Measurements from ENCODE around the gene CTXND2. TPM values are rescaled to one million over a fixed set of nuclear protein-coding genes. Genes with fewer than 3 reads are reported as not detected.
"Not testable (repeated sequence)": the region's sequence is repeated elsewhere in the genome, so short reads cannot be mapped to it uniquely, and the experiment has no call there.

The CTXND2 gene
- total and polyA plus RNA-seq, 9 of the 15 experiments (the other 6 are each of a cell fraction or from before 2014, with no cell fraction given), result not detected

DNA sequence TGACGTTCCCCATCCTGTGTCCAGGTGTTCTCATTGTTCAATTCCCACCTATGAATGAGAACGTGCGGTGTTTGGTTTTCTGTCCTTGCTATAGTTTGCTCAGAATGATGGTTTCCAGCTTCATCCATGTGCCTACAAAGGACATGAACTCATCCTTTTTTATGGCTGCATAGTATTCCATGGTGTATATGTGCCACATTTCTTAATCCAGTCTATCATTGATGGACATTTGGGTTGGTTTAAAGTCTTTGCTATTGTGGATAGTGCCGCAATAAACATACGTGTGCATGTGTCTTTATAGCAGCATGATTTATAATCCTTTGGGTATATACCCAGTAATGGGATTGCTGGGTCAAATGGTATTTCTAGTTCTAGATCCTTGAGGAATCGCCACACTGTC is 41.8 kb downstream of the CTXND2 start:
- peaks cover 16% of the 10 kb centered on the region for H3K79me2 ChIP-seq (ENCODE audit: control insufficient read depth, insufficient read depth, low read length)
- not testable (repeated sequence) for FAIRE-seq

DNA sequence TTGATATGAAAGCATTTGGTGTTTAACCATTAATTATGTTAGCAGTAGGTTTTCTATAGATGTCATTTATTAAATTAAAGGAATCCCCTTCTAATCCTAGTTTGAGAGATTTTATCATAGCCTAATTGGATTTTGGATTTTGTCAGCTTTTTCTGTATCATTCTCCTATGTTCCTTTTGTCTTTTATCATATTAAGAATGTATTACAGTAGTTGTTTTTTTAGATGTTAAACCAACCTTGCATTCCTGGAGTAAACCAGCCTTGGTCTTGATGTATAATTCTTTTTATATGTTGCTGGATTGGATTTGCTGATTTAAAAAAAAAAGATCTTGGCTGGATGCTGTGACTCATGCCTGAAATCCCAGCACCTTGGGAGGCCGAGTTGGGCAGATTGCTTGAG is 44.8 kb downstream of the CTXND2 start:
- CTCF ChIA-PET (ENCODE audit: low intra/inter-chr PET ratio), result interaction anchor here (0.6 to 0.7 kb wide), 2 partner anchors 9 to 23 kb away, joined by 4 read pairs; no protein-coding TSS in a partner anchor
- peaks cover 0 to 4% of the 10 kb centered on the region in 2 experiments; a peak in 1 of 5 replicates for H3K4me1 ChIP-seq (replicated peaks in 1 of 2; ENCODE audit: control insufficient read depth in 2 of 2, insufficient read depth in 2 of 2, low read length in 2 of 2)
- no peak overlapping the region for H3K27ac ChIP-seq (ENCODE audit: extremely low read depth, low read depth, low read length)
- H3K4me3 ChIP-seq, result no peak overlapping the region
- POLR2A ChIA-PET, result no interaction called here
- DNase-seq (ENCODE audit: extremely low read depth in 1 of 4, low spot score in 3 of 4) (peak in 1 of 4 experiments; percentile 34), ATAC-seq (no peak), FAIRE-seq (no peak)
- H3K9me3 ChIP-seq (replicated peaks; ENCODE audit: control insufficient read depth, insufficient read depth, low read depth, low read length), result peaks cover 9% of the 10 kb centered on the region
- 100% methylated on average over 1 of the region's 1 CpG for WGBS (ENCODE audit: insufficient coverage, low coverage, missing lambda C conversion rate)
- no peaks in the 10 kb centered on the region for H4K20me1 ChIP-seq (replicated peaks; ENCODE audit: control insufficient read depth, insufficient read depth, low read length)
- H2AFZ ChIP-seq (ENCODE audit: low read depth, low read length), result no peak overlapping the region
- peaks cover 59% of the 10 kb centered on the region for H3K36me3 ChIP-seq (ENCODE audit: control insufficient read depth, insufficient read depth, low read length)
- no TSS peak for BruUV-seq (replicated peaks)
- no peaks in the 10 kb centered on the region for H3K9me1 ChIP-seq (ENCODE audit: control insufficient read depth, insufficient read depth, low read length)
- H3K79me2 ChIP-seq (ENCODE audit: control insufficient read depth, insufficient read depth, low read length), result peaks cover 11% of the 10 kb centered on the region
- in situ Hi-C loops (cut with MboI), result no loop called here
- H3K9ac ChIP-seq (ENCODE audit: insufficient read depth in 1 of 2, low read depth in 2 of 2, low read length in 2 of 2), result no peak overlapping the region
- H3K27me3 ChIP-seq (ENCODE audit: control insufficient read depth in 2 of 2, insufficient read depth in 2 of 2, low read length in 2 of 2), result no peaks in the 10 kb centered on the region
- intact Hi-C loops (cut with micrococcal nuclease), result no loop called here
- H3K4me2 ChIP-seq (ENCODE audit: insufficient read depth, low read length), result no peak overlapping the region
- TF ChIP-seq TRIM28 (IDR thresholded peaks at IDR 0.05), result peak; percentile 93
- TF ChIP-seq, protein P1, sequence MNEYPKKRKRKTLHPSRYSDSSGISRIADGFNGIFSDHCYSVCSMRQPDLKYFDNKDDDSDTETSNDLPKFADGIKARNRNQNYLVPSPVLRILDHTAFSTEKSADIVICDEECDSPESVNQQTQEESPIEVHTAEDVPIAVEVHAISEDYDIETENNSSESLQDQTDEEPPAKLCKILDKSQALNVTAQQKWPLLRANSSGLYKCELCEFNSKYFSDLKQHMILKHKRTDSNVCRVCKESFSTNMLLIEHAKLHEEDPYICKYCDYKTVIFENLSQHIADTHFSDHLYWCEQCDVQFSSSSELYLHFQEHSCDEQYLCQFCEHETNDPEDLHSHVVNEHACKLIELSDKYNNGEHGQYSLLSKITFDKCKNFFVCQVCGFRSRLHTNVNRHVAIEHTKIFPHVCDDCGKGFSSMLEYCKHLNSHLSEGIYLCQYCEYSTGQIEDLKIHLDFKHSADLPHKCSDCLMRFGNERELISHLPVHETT (CRISPR knock-in tag; conservative IDR thresholded peaks at IDR 0.05 in 1 of 2, IDR thresholded peaks at IDR 0.05 in 1 of 2), result no peak
- peak in 1 of 2 experiments; percentile 54; a peak in 1 of 4 replicates for TF ChIP-seq TRIM24 (IDR thresholded peaks at IDR 0.05)
- no peak for TF ChIP-seq GABPB2 (CRISPR knock-in tag; conservative IDR thresholded peaks at IDR 0.05)
- TF ChIP-seq RBM25 (IDR thresholded peaks at IDR 0.05; ENCODE audit: low read depth, low read length, severe bottlenecking), result peak; percentile 95
- TF ChIP-seq, protein P2, sequence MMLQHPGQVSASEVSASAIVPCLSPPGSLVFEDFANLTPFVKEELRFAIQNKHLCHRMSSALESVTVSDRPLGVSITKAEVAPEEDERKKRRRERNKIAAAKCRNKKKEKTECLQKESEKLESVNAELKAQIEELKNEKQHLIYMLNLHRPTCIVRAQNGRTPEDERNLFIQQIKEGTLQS (IDR thresholded peaks at IDR 0.05), result no peak
- TF ChIP-seq, protein P2 (CRISPR knock-in tag; conservative IDR thresholded peaks at IDR 0.05), result no peak
- TF ChIP-seq, protein P3, sequence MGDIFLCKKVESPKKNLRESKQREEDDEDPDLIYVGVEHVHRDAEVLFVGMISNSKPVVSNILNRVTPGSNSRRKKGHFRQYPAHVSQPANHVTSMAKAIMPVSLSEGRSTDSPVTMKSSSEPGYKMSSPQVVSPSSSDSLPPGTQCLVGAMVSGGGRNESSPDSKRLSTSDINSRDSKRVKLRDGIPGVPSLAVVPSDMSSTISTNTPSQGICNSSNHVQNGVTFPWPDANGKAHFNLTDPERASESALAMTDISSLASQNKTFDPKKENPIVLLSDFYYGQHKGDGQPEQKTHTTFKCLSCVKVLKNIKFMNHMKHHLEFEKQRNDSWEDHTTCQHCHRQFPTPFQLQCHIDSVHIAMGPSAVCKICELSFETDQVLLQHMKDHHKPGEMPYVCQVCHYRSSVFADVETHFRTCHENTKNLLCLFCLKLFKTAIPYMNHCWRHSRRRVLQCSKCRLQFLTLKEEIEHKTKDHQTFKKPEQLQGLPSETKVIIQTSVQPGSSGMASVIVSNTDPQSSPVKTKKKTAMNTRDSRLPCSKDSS (IDR thresholded peaks at IDR 0.05; ENCODE audit: low read depth, partially characterized antibody), result peak; percentile 76
- peak in 1 of 2 experiments; percentile 96; a peak in 2 of 3 replicates for TF ChIP-seq CBX3 (IDR thresholded peaks at IDR 0.05; ENCODE audit: borderline replicate concordance in 1 of 2, low read length in 2 of 2)
- no peak for TF ChIP-seq NRF1 (conservative IDR thresholded peaks at IDR 0.05 in 1 of 2, IDR thresholded peaks at IDR 0.05 in 1 of 2)
- TF ChIP-seq ZBTB7A (IDR thresholded peaks at IDR 0.05; ENCODE audit: borderline replicate concordance, control insufficient read depth, low read depth, low read length), result no peak

More for the DNA sequence above, 41.8 kb downstream of the CTXND2 start:
- BruUV-seq (replicated peaks); H3K4me2 ChIP-seq (ENCODE audit: insufficient read depth, low read length); H3K4me3 ChIP-seq; DNase-seq (ENCODE audit: extremely low read depth in 1 of 4, low spot score in 3 of 4); H3K27ac ChIP-seq (ENCODE audit: extremely low read depth, low read depth, low read length); H4K20me1 ChIP-seq (replicated peaks; ENCODE audit: control insufficient read depth, insufficient read depth, low read length); H3K9me3 ChIP-seq (replicated peaks; ENCODE audit: control insufficient read depth, insufficient read depth, low read depth, low read length); H3K4me1 ChIP-seq (replicated peaks in 1 of 2; ENCODE audit: control insufficient read depth in 2 of 2, insufficient read depth in 2 of 2, low read length in 2 of 2); H3K27me3 ChIP-seq (ENCODE audit: control insufficient read depth in 2 of 2, insufficient read depth in 2 of 2, low read length in 2 of 2); H2AFZ ChIP-seq (ENCODE audit: low read depth, low read length); in situ Hi-C loops (cut with MboI); POLR2A ChIA-PET; ATAC-seq; H3K9ac ChIP-seq (ENCODE audit: insufficient read depth in 1 of 2, low read depth in 2 of 2, low read length in 2 of 2); H3K9me1 ChIP-seq (ENCODE audit: control insufficient read depth, insufficient read depth, low read length); CTCF ChIA-PET (ENCODE audit: low intra/inter-chr PET ratio): not testable (repeated sequence)
- H3K36me3 ChIP-seq (ENCODE audit: control insufficient read depth, insufficient read depth, low read length), result peaks cover 48% of the 10 kb centered on the region
- TF ChIP-seq BCOR (IDR thresholded peaks at IDR 0.05) (peak; percentile 81), ZNF146 (CRISPR knock-in tag; IDR thresholded peaks at IDR 0.05; ENCODE audit: unreplicated experiment) (peak; percentile 70)
- WGBS (ENCODE audit: insufficient coverage, low coverage, missing lambda C conversion rate), result 93% methylated on average over 4 of the region's 6 CpGs
- intact Hi-C loops (cut with micrococcal nuclease), result loop anchor here (10.0 kb wide), 2 partner anchors 94 to 304 kb away; partner anchors contain the start of gene ENSA
